GM10266 (cell line): ENCODE measurements around the gene SOAT1.
"Not testable (repeated sequence)": the region's sequence is repeated elsewhere in the genome, so short reads cannot be mapped to it uniquely, and the experiment has no call there.

ENCODE experiments used
- DNase-seq: peaks from one replicate; pipeline ENCODE4 v3.0.0; 2012; ENCODE audit errors: extremely low spot score
- CTCF ChIP-seq: IDR thresholded peaks from 2 replicates; pipeline ENCODE4 v1.5.1; 2012; ENCODE audit warnings: mild to moderate bottlenecking, low read depth; ENCODE audit not compliant: control insufficient read depth, insufficient read depth; ENCODE audit errors: missing control alignments

Gene SOAT1

GRCh38 chr1:179351281-179351680, 57.7 kb downstream of the SOAT1 start:
- no peak for TF ChIP-seq CTCF
- DNase-seq, result no peak

- no peak for TF ChIP-seq CTCF
Measured at GRCh38 chr1:179352236-179352635, 58.6 kb downstream of the SOAT1 start.

GRCh38 chr1:179353546-179353945, 59.9 kb downstream of the SOAT1 start:
- DNase-seq, result no peak
- no peak for TF ChIP-seq CTCF

More at GRCh38 chr1:179352236-179352635, 58.6 kb downstream of the SOAT1 start:
- DNase-seq, result no peak

GRCh38 chr1:179361631-179362030, 68.0 kb downstream of the SOAT1 start:
- DNase-seq, result not testable (repeated sequence)

GRCh38 chr1:179365342-179366092, 71.9 kb downstream of the SOAT1 start, which contains the start of gene AXDND1:
AXDND1 (plus strand) TSS chr1:179365971; CDS start chr1:179366510, 539 bp downstream.
- TF ChIP-seq CTCF, result no peak

GRCh38 chr1:179366093-179366800, 72.7 kb downstream of the SOAT1 start:
- no peak for TF ChIP-seq CTCF
- DNase-seq, result no peak

More at GRCh38 chr1:179365342-179366092, 71.9 kb downstream of the SOAT1 start, which contains the start of gene AXDND1:
- DNase-seq, result peak; percentile 85

- DNase-seq, result peak; percentile 63
- peak; percentile 75 for TF ChIP-seq CTCF
Measured at GRCh38 chr1:179369751-179370341, 76.2 kb downstream of the SOAT1 start.
